BJ (cell line): ENCODE results near the gene INSL6. TPM values are rescaled to one million over a fixed set of nuclear protein-coding genes. Genes with fewer than 3 reads are reported as not detected.
"Not testable (repeated sequence)": the region's sequence is repeated elsewhere in the genome, so short reads cannot be mapped to it uniquely, and the experiment has no call there.

ENCODE experiments used
- CTCF ChIA-PET: fragments of 350-600 bp; formaldehyde crosslinking; extraction: SDS; loops from one replicate; lab custom pipeline; 2021; ENCODE audit warnings: antibody characterized with exemption, inconsistent platforms; lab: Yijun Ruan, JAX
- POLR2A ChIA-PET: fragments of 300-600 bp; sonication (Branson Sonifier 250); formaldehyde crosslinking; extraction: SDS; loops from one replicate; lab custom pipeline; 2021; ENCODE audit warnings: antibody characterized with exemption; lab: Charles Lee
- DNase-seq: peaks from one replicate; pipeline ENCODE4 v3.0.0-alpha.2; 2011; ENCODE audit warnings: low read depth
- H3K27me3 ChIP-seq: 2 replicates; pipeline ENCODE4 v1.6.0; 2011; ENCODE audit warnings: low read length; ENCODE audit not compliant: control insufficient read depth, insufficient read depth
- H3K36me3 ChIP-seq: 2 replicates; pipeline ENCODE4 v1.5.1; 2011; ENCODE audit warnings: low read length; ENCODE audit not compliant: control insufficient read depth, insufficient read depth
- H3K4me3 ChIP-seq: 2 replicates; pipeline ENCODE4 v1.5.1; 2011; ENCODE audit warnings: low read depth, mild to moderate bottlenecking, control low read depth, low read length
- polyA plus RNA-seq: library from polyadenylated mRNA; depleted of rRNA; stranded (reverse); fragments of >200 nt; gene quantifications from 2 replicates; pipeline ENCODE4 v1.2.3, GENCODE V29; 2011
- TF ChIP-seq, protein P1 (sequence below): IDR thresholded peaks from 2 replicates; pipeline ENCODE4 v1.5.1; 2011; ENCODE audit warnings: low read depth, mild to moderate bottlenecking, control low read depth, inconsistent platforms, low read length, moderate library complexity; ENCODE audit not compliant: insufficient read depth

The INSL6 gene
- polyA plus RNA-seq, 1 experiment: not detected

- TF ChIP-seq, protein P1, sequence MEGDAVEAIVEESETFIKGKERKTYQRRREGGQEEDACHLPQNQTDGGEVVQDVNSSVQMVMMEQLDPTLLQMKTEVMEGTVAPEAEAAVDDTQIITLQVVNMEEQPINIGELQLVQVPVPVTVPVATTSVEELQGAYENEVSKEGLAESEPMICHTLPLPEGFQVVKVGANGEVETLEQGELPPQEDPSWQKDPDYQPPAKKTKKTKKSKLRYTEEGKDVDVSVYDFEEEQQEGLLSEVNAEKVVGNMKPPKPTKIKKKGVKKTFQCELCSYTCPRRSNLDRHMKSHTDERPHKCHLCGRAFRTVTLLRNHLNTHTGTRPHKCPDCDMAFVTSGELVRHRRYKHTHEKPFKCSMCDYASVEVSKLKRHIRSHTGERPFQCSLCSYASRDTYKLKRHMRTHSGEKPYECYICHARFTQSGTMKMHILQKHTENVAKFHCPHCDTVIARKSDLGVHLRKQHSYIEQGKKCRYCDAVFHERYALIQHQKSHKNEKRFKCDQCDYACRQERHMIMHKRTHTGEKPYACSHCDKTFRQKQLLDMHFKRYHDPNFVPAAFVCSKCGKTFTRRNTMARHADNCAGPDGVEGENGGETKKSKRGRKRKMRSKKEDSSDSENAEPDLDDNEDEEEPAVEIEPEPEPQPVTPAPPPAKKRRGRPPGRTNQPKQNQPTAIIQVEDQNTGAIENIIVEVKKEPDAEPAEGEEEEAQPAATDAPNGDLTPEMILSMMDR: no peak
- POLR2A ChIA-PET: no interaction called here
- DNase-seq: no peak
- CTCF ChIA-PET: interaction anchor here (0.6 to 5.2 kb wide), 5 partner anchors 37 to 415 kb away, joined by 3 to 42 read pairs (median 22); no protein-coding TSS in a partner anchor
- Histone ChIP-seq H3K27me3 (no peaks in the 10 kb centered on the region), H3K36me3 (no peaks in the 10 kb centered on the region), H3K4me3 (no peak overlapping the region)
Observed at GRCh38 chr9:5184776-5185175, 663 bp downstream of the INSL6 start.

DNA sequence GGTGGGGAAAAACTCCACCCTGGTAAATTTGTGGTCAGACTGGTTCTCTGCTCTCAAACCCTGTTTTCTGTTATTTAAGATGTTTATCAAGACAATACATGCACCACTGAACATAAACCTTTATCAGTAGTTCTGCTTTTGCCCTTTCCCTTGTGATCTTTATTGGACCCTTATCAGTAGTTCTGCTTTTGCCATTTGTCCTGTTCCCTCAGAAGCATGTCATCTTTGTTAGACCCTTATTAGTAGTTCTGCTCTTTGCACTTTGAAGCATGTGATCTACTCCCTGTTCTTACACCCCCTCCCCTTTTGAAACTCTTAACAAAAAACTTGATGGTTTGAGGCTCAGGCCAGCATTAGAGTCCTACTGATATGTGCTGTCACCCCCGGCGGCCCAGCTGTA is 4.8 kb downstream of the INSL6 start:
- DNase-seq, H3K27me3 ChIP-seq, H3K4me3 ChIP-seq, H3K36me3 ChIP-seq, CTCF ChIA-PET, POLR2A ChIA-PET: not testable (repeated sequence)

GRCh38 chr9:5178126-5178805 is 7.2 kb downstream of the INSL6 start:
- TF ChIP-seq, protein P1: no peak
- ChIA-PET CTCF (interaction anchor here (0.7 to 2.2 kb wide), 4 partner anchors 8 to 25 kb away, joined by 3 to 8 read pairs (median 3); no protein-coding TSS in a partner anchor), POLR2A (no interaction called here)
- no peaks in the 10 kb centered on the region for H3K27me3 ChIP-seq
- H3K4me3 ChIP-seq: no peak overlapping the region
- H3K36me3 ChIP-seq: no peaks in the 10 kb centered on the region
- DNase-seq: no peak

GRCh38 chr9:5146241-5146640 is 39.2 kb downstream of the INSL6 start:
- no peak for DNase-seq
- CTCF ChIA-PET: no interaction called here
- TF ChIP-seq, protein P1: no peak
- Histone ChIP-seq H3K4me3 (no peak overlapping the region), H3K36me3 (no peaks in the 10 kb centered on the region), H3K27me3 (no peaks in the 10 kb centered on the region)
- POLR2A ChIA-PET: no interaction called here

- TF ChIP-seq, protein P1: no peak
- Histone ChIP-seq H3K36me3 (no peaks in the 10 kb centered on the region), H3K4me3 (no peak overlapping the region), H3K27me3 (no peaks in the 10 kb centered on the region)
- POLR2A ChIA-PET: no interaction called here
- CTCF ChIA-PET: no interaction called here
- DNase-seq: no peak
Observed at GRCh38 chr9:5144217-5144616, 41.2 kb downstream of the INSL6 start.

DNA sequence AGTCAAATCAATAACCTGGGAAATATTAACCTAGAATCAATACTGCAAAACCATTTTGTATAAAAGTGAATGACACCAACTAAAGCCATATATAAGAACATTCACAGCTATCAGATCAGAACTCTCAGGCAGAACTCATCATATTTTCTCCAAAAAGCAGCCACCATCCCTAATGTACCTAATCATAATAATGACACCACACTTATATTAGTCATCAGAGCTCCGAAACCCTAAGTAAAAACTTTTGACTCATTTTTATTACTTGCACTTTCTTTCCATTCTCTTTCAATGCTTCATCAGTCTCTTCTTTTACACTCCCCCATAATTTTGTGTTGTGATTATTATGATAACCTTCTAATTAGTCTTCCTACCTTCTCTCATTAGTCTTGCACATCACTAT is 45.3 kb downstream of the INSL6 start:
- Histone ChIP-seq H3K4me3 (no peak overlapping the region), H3K36me3 (no peaks in the 10 kb centered on the region), H3K27me3 (no peaks in the 10 kb centered on the region)
- ChIA-PET POLR2A (no interaction called here), CTCF (no interaction called here)
- DNase-seq: no peak
- TF ChIP-seq, protein P1: no peak
